ENCODE results near the gene FTCD. TPM values are rescaled to one million over a fixed set of nuclear protein-coding genes. Genes with fewer than 3 reads are reported as not detected.

FTCD gene
- total RNA-seq, 1 experiment from 2014 or later: 6.7 TPM

- TF ChIP-seq, protein P1, sequence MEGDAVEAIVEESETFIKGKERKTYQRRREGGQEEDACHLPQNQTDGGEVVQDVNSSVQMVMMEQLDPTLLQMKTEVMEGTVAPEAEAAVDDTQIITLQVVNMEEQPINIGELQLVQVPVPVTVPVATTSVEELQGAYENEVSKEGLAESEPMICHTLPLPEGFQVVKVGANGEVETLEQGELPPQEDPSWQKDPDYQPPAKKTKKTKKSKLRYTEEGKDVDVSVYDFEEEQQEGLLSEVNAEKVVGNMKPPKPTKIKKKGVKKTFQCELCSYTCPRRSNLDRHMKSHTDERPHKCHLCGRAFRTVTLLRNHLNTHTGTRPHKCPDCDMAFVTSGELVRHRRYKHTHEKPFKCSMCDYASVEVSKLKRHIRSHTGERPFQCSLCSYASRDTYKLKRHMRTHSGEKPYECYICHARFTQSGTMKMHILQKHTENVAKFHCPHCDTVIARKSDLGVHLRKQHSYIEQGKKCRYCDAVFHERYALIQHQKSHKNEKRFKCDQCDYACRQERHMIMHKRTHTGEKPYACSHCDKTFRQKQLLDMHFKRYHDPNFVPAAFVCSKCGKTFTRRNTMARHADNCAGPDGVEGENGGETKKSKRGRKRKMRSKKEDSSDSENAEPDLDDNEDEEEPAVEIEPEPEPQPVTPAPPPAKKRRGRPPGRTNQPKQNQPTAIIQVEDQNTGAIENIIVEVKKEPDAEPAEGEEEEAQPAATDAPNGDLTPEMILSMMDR (conservative IDR thresholded peaks at IDR 0.05): no peak
- no peaks in the 10 kb centered on the region for H4K20me1 ChIP-seq (ENCODE audit: control insufficient read depth, insufficient read depth, insufficient read length)
- no peak overlapping the region for H3K14ac ChIP-seq (ENCODE audit: insufficient read depth, low read length)
- Mint-ChIP-seq H3K9me3 (peaks cover 26 to 37% of the 10 kb centered on the region in 2 experiments), H3K4me1 (peaks cover 5 to 6% of the 10 kb centered on the region in 2 experiments), H3K27ac (no peak overlapping the region; a peak in 1 of 7 replicates), H3K4me3 (no peak overlapping the region), H3K27me3 (ENCODE audit: low read depth) (peaks cover 23% of the 10 kb centered on the region), H3K36me3 (ENCODE audit: insufficient read depth in 1 of 3, low read depth in 3 of 3) (peaks cover 14 to 16% (median 14%) of the 10 kb centered on the region in 3 experiments)
- H3K23me2 ChIP-seq (ENCODE audit: insufficient read length, low read depth, low read length, poor library complexity, severe bottlenecking): peaks cover 8% of the 10 kb centered on the region
- no peak overlapping the region for H2BK20ac ChIP-seq (ENCODE audit: low read depth, low read length, poor library complexity, severe bottlenecking)
- H3K27ac ChIP-seq (ENCODE audit: insufficient read length, low read depth, low read length): no peak overlapping the region
- H3K4me2 ChIP-seq (ENCODE audit: insufficient read depth, insufficient read length, low read length): no peak overlapping the region
- no peak overlapping the region for H4K8ac ChIP-seq (replicated peaks; ENCODE audit: insufficient read length, low read depth, low read length)
- no peaks in the 10 kb centered on the region; the same call in 1 of the 2 replicates for H3K4me1 ChIP-seq (ENCODE audit: insufficient read depth, low read length)
- no peak overlapping the region for H2BK5ac ChIP-seq (ENCODE audit: insufficient read length, low read length)
- no peak overlapping the region for H3T11ph ChIP-seq (ENCODE audit: low read length)
- no peak overlapping the region for H3K18ac ChIP-seq (ENCODE audit: insufficient read length, low read depth, low read length)
- WGBS (ENCODE audit: extremely low coverage, insufficient read length, low lambda C conversion rate): no CpG with 5 or more reads among the region's 16 CpGs
- H3K79me1 ChIP-seq (ENCODE audit: insufficient read depth, low read depth, low read length, poor library complexity, severe bottlenecking): no peaks in the 10 kb centered on the region
- H2BK15ac ChIP-seq (ENCODE audit: low read depth, low read length): no peak overlapping the region
- H3K56ac ChIP-seq (ENCODE audit: insufficient read length, low read depth, low read length): no peak overlapping the region
- H3K27me3 ChIP-seq (ENCODE audit: insufficient read depth, low read length): peaks cover 2% of the 10 kb centered on the region; the same call in 1 of the 2 replicates
- H4K91ac ChIP-seq (ENCODE audit: insufficient read length, low read depth, low read length): no peak overlapping the region
- DNase-seq: peak; percentile 21
- no peak overlapping the region for H3K4ac ChIP-seq (ENCODE audit: low read depth, low read length)
- H2BK12ac ChIP-seq (ENCODE audit: insufficient read length, low read depth, low read length): no peak overlapping the region
- no peak overlapping the region for H3K9ac ChIP-seq (ENCODE audit: extremely low read depth, insufficient read length, low read length)
- no peaks in the 10 kb centered on the region for H3K79me2 ChIP-seq (ENCODE audit: insufficient read depth, low read length)
- no peak overlapping the region for H4K5ac ChIP-seq (ENCODE audit: insufficient read length, low read depth, low read length)
- H2AK5ac ChIP-seq (ENCODE audit: insufficient read length, low read length): no peak overlapping the region
- no peak overlapping the region for H3K23ac ChIP-seq (ENCODE audit: insufficient read length, low read depth, low read length)
- H3K9me3 ChIP-seq (ENCODE audit: control insufficient read depth, low read depth, low read length): peaks cover 17% of the 10 kb centered on the region
- no peak overlapping the region for H2BK120ac ChIP-seq (ENCODE audit: low read depth, low read length, poor library complexity, severe bottlenecking)
- no peak overlapping the region for H2AFZ ChIP-seq (ENCODE audit: low read length)
Observed at GRCh38 chr21:46095083-46095719, 60.2 kb downstream of the FTCD start.
